ENCODE results near the gene PDZD2.

- TF ChIP-seq, protein P1, sequence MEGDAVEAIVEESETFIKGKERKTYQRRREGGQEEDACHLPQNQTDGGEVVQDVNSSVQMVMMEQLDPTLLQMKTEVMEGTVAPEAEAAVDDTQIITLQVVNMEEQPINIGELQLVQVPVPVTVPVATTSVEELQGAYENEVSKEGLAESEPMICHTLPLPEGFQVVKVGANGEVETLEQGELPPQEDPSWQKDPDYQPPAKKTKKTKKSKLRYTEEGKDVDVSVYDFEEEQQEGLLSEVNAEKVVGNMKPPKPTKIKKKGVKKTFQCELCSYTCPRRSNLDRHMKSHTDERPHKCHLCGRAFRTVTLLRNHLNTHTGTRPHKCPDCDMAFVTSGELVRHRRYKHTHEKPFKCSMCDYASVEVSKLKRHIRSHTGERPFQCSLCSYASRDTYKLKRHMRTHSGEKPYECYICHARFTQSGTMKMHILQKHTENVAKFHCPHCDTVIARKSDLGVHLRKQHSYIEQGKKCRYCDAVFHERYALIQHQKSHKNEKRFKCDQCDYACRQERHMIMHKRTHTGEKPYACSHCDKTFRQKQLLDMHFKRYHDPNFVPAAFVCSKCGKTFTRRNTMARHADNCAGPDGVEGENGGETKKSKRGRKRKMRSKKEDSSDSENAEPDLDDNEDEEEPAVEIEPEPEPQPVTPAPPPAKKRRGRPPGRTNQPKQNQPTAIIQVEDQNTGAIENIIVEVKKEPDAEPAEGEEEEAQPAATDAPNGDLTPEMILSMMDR (IDR thresholded peaks at IDR 0.05) = no peak
- TF ChIP-seq POLR2A (IDR thresholded peaks at IDR 0.05) (no peak), EP300 (IDR thresholded peaks at IDR 0.05) (no peak), POLR2AphosphoS5 (IDR thresholded peaks at IDR 0.05) (no peak)
Measured at GRCh38 chr5:31819926-31820516, 181.1 kb downstream of the PDZD2 start.

All from sigmoid colon (tissue), 4 donors.